Measurements from ENCODE around the gene FBXO24. TPM values are rescaled to one million over a fixed set of nuclear protein-coding genes. Genes with fewer than 3 reads are reported as not detected.

Gene FBXO24
- total and polyA plus RNA-seq, 4 donors, result 0.25 to 1.3 (median 0.33) TPM

- H3K9me3 ChIP-seq (ENCODE audit: control insufficient read depth in 4 of 4, insufficient read depth in 3 of 4, low read length in 3 of 4), result no peaks in the 10 kb centered on the region
- ATAC-seq (ENCODE audit: insufficient read depth, low FRiP score) (no peak), DNase-seq (no peak)
- no peak overlapping the region for H3K9ac ChIP-seq (ENCODE audit: insufficient read depth in 1 of 2, low read length in 2 of 2)
- H3K27me3 ChIP-seq (ENCODE audit: control insufficient read depth in 3 of 3, insufficient read depth in 3 of 3, low read length in 2 of 3), result no peaks in the 10 kb centered on the region
- 78 to 91% methylated on average over 21 of the region's 21 CpGs for WGBS, 2 donors
- no peak overlapping the region for H3K27ac ChIP-seq (ENCODE audit: low read depth in 1 of 2, low read length in 1 of 2)
- no peak overlapping the region for H3K4me3 ChIP-seq
- TF ChIP-seq, protein P1, sequence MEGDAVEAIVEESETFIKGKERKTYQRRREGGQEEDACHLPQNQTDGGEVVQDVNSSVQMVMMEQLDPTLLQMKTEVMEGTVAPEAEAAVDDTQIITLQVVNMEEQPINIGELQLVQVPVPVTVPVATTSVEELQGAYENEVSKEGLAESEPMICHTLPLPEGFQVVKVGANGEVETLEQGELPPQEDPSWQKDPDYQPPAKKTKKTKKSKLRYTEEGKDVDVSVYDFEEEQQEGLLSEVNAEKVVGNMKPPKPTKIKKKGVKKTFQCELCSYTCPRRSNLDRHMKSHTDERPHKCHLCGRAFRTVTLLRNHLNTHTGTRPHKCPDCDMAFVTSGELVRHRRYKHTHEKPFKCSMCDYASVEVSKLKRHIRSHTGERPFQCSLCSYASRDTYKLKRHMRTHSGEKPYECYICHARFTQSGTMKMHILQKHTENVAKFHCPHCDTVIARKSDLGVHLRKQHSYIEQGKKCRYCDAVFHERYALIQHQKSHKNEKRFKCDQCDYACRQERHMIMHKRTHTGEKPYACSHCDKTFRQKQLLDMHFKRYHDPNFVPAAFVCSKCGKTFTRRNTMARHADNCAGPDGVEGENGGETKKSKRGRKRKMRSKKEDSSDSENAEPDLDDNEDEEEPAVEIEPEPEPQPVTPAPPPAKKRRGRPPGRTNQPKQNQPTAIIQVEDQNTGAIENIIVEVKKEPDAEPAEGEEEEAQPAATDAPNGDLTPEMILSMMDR (IDR thresholded peaks at IDR 0.05; ENCODE audit: control extremely low read depth, extremely low read depth), result no peak
- no peaks in the 10 kb centered on the region for H3K36me3 ChIP-seq (ENCODE audit: control insufficient read depth in 4 of 4, insufficient read depth in 4 of 4, low read length in 4 of 4)
- peaks cover 0 to 6% (median 0%) of the 10 kb centered on the region in 5 donors for H3K4me1 ChIP-seq (ENCODE audit: control insufficient read depth in 5 of 5, insufficient read depth in 5 of 5, low read length in 5 of 5)
Observed at GRCh38 chr7:100627238-100627549, 41.1 kb downstream of the FBXO24 start.

DNA sequence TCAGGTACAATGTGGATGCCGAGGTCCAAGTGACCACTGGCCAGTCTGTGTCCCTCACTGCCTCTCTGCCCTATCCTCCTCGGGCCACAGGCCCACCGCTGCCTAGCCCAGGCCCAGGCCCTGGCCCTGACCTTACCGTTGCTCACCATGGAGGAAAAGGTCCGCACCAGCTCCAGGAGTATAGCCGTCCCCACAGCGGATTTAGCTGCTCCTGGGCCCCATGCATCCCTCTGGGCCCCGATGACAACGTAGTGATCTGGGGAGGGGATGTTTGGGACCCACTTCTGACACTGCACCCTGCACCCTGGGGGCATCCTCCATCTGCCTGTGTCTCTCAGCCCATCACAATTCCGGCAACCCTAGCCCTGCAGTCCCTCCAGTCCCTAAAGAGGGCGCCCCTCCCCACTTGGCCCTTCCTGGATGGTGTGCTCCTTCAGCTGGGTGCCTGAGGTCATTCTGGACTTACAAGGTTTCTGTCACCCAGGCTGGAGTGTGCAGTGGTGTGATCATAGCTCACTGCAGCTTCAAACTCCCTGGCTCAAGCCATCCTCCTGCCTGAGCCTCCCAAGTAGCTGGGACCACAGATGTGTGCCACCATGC, 43.1 kb downstream of the FBXO24 start:
- TF ChIP-seq, protein P1 (IDR thresholded peaks at IDR 0.05; ENCODE audit: control extremely low read depth, extremely low read depth), result no peak
- Histone ChIP-seq H3K9me3 (ENCODE audit: control insufficient read depth in 4 of 4, insufficient read depth in 3 of 4, low read length in 3 of 4) (no peaks in the 10 kb centered on the region), H3K36me3 (ENCODE audit: control insufficient read depth in 4 of 4, insufficient read depth in 4 of 4, low read length in 4 of 4) (no peaks in the 10 kb centered on the region), H3K27ac (ENCODE audit: low read depth in 1 of 2, low read length in 1 of 2) (no peak overlapping the region), H3K9ac (ENCODE audit: insufficient read depth in 1 of 2, low read length in 2 of 2) (no peak overlapping the region), H3K4me1 (ENCODE audit: control insufficient read depth in 5 of 5, insufficient read depth in 5 of 5, low read length in 5 of 5) (peaks cover 0 to 6% (median 0%) of the 10 kb centered on the region in 5 donors), H3K4me3 (no peak overlapping the region), H3K27me3 (ENCODE audit: control insufficient read depth in 3 of 3, insufficient read depth in 3 of 3, low read length in 2 of 3) (peaks cover 0 to 14% (median 10%) of the 10 kb centered on the region in 3 donors)
- 80 to 85% methylated on average over 11 of the region's 11 CpGs for WGBS, 2 donors
- ATAC-seq (ENCODE audit: insufficient read depth, low FRiP score), result no peak
- no peak for DNase-seq

DNA sequence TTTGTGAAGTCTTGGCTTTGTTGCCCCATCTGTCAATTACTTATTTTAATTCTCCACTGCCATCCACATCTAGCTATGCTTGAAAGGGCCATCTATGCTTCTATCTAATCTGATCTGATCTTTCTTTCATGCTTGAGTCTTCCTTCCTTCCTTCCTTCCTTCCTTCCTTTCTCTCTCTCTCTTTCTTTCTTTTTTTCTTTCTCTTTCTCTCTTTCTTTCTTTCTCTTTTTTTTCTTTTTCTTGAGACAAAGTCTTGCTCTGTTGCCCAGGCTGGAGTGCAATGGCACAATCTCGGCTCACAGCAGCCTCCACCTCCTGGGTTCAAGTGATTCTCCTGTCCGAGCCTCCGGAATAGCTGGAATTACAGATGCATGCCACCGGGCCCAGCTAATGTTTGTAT, 43.9 kb downstream of the FBXO24 start:
- Histone ChIP-seq H3K4me1 (ENCODE audit: control insufficient read depth in 5 of 5, insufficient read depth in 5 of 5, low read length in 5 of 5) (peaks cover 0 to 6% (median 0%) of the 10 kb centered on the region in 5 donors), H3K4me3 (no peak overlapping the region), H3K9me3 (ENCODE audit: control insufficient read depth in 4 of 4, insufficient read depth in 3 of 4, low read length in 3 of 4) (no peaks in the 10 kb centered on the region), H3K36me3 (ENCODE audit: control insufficient read depth in 4 of 4, insufficient read depth in 4 of 4, low read length in 4 of 4) (no peaks in the 10 kb centered on the region), H3K9ac (ENCODE audit: insufficient read depth in 1 of 2, low read length in 2 of 2) (no peak overlapping the region), H3K27ac (ENCODE audit: low read depth in 1 of 2, low read length in 1 of 2) (no peak overlapping the region), H3K27me3 (ENCODE audit: control insufficient read depth in 3 of 3, insufficient read depth in 3 of 3, low read length in 2 of 3) (peaks cover 0 to 14% (median 10%) of the 10 kb centered on the region in 3 donors)
- DNase-seq (no peak), ATAC-seq (ENCODE audit: insufficient read depth, low FRiP score) (no peak)
- 91 to 97% methylated on average over 4 of the region's 4 CpGs for WGBS, 2 donors
- TF ChIP-seq, protein P1 (IDR thresholded peaks at IDR 0.05; ENCODE audit: control extremely low read depth, extremely low read depth), result no peak

Data from lung (tissue), 12 donors.